Measurements from ENCODE around the gene UTP20.

- TF ChIP-seq POLR2AphosphoS5 (IDR thresholded peaks at IDR 0.05) (no peak), CTCF (IDR thresholded peaks at IDR 0.05) (no peak), POLR2A (IDR thresholded peaks at IDR 0.05) (no peak)
Measured at GRCh38 chr12:101361455-101361854, 81.5 kb downstream of the UTP20 start.
